Transverse colon (tissue), 4 donors: ENCODE measurements around the gene ZMIZ1. TPM values are rescaled to one million over a fixed set of nuclear protein-coding genes. Genes with fewer than 3 reads are reported as not detected.

Experiments used
- DNase-seq: peaks from one replicate; pipeline ENCODE4 v3.0.0-alpha.2; 2019
- H3K27ac ChIP-seq, 4 donors: fragments of 200-600 bp; sonication (generic); 2 replicates each; pipeline ENCODE4 v1.5.1; 2016 to 2018; ENCODE audit warnings: inconsistent platforms in 4 of 4
- H3K27me3 ChIP-seq: fragments of 200-600 bp; sonication (generic); 2 replicates; pipeline ENCODE4 v1.5.1; 2017; ENCODE audit warnings: inconsistent platforms
- H3K36me3 ChIP-seq, 4 donors: fragments of 200-600 bp; sonication (generic); 2 replicates each; pipeline ENCODE4 v1.5.1; 2017 to 2019; ENCODE audit warnings: inconsistent platforms in 4 of 4
- H3K4me1 ChIP-seq, 4 donors: fragments of 200-600 bp; sonication (generic); 2 replicates each; pipeline ENCODE4 v1.5.1; 2017 to 2020; ENCODE audit warnings: inconsistent platforms in 4 of 4
- H3K4me3 ChIP-seq, 4 donors: fragments of 200-600 bp; sonication (generic); 1 replicate in 1 of 4; 2 replicates in 3 of 4; pipeline versions ENCODE4 v1.5.1 to v1.6.1; 2017 to 2019; ENCODE audit warnings: inconsistent platforms in 4 of 4
- H3K9me3 ChIP-seq, 2 donors: fragments of 200-600 bp; sonication (generic); 2 replicates each; pipeline ENCODE4 v1.5.1; 2017 to 2019; ENCODE audit warnings: inconsistent platforms in 2 of 2
- CTCF ChIP-seq, 5 experiments: fragments of 200-600 bp in 3 of 5; fragments of 450-650 bp in 2 of 5; sonication (generic) in 3 of 5; IDR thresholded peaks; 1 replicate in 2 of 5; 2 replicates in 3 of 5; pipeline ENCODE4 v1.5.1; 2016 to 2017; ENCODE audit warnings: antibody characterized with exemption in 5 of 5, inconsistent platforms in 3 of 5, mild to moderate bottlenecking in 2 of 5, moderate library complexity in 1 of 5
- EP300 ChIP-seq: sonication (generic); formaldehyde crosslinking; IDR thresholded peaks from one replicate; pipeline ENCODE4 v1.6.1; 2017; ENCODE audit warnings: antibody characterized with exemption, low read depth
- POLR2A ChIP-seq: fragments of 450-650 bp; IDR thresholded peaks from one replicate; pipeline ENCODE4 v1.6.1; 2016; ENCODE audit warnings: antibody characterized with exemption, mild to moderate bottlenecking, moderate library complexity
- POLR2AphosphoS5 ChIP-seq, 3 donors: sonication (generic); formaldehyde crosslinking; IDR thresholded peaks; one replicate each; pipeline ENCODE4 v1.6.1; 2016; ENCODE audit warnings: antibody characterized with exemption in 3 of 3
- WGBS, 2 donors: methylation state at CpG; one replicate each; pipeline ENCODE4 v1.1.5; 2018; ENCODE audit warnings: low coverage in 1 of 2; 5-methylcytosine and 5-hydroxymethylcytosine counted together
- in situ Hi-C, 4 donors: fragments of 200-750 bp; cut with MboI; loops; one replicate each; pipeline versions ENCODE4 v1.15.0 to v1.15.1; 2017; ENCODE audit warnings: low sequenced_read_pairs in 3 of 4, low pct_ligation_motif_present in 1 of 4, low pct_unique_long_range_greater_than_20kb in 1 of 4
- intact Hi-C: fragments of 100-400 bp; cut with DNase I; formaldehyde crosslinking; loops from one replicate; pipeline ENCODE4 v1.15.1; 2023; ENCODE audit warnings: low total_unique reads
- total RNA-seq, 4 donors: library from RNA; depleted of rRNA; stranded (reverse); fragments of >200 nt; gene quantifications; one replicate each; pipeline ENCODE4 v1.1.0, GENCODE V29; 2016

Gene ZMIZ1
- total RNA-seq, 4 donors from 2014 or later, result 32.0 to 108 (median 63.0) TPM

DNA sequence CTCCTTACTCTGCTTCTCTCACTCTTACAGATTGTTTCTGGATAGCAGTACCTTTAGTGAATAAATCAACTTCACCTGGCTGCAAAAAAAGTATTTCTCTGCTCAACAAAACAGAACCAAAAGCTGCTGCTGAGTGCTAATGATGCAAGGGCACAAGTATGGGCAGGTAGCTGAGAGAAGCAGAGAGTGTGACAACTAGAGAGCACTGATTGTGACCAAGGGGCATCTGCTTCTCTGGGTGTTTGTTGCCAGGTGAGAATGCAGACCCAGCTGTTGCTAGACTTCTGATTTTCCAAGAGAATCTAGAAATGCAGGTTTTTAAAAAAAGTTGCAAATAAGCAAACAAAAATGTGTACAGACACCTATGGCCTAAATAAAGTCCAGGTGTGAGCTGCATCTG lies 253.2 kb downstream of the ZMIZ1 start:
- Histone ChIP-seq H3K9me3 (no peaks in the 10 kb centered on the region), H3K36me3 (no peaks in the 10 kb centered on the region), H3K4me3 (no peak overlapping the region), H3K4me1 (peaks cover 3 to 35% (median 10%) of the 10 kb centered on the region in 4 donors), H3K27me3 (no peaks in the 10 kb centered on the region), H3K27ac (no peak overlapping the region)
- in situ Hi-C loops, result no loop called here
- intact Hi-C loops, result no loop called here
- DNase-seq, result no peak
- TF ChIP-seq POLR2AphosphoS5 (IDR thresholded peaks at IDR 0.05) (no peak), CTCF (IDR thresholded peaks at IDR 0.05) (no peak), POLR2A (no peak), EP300 (no peak)

DNA sequence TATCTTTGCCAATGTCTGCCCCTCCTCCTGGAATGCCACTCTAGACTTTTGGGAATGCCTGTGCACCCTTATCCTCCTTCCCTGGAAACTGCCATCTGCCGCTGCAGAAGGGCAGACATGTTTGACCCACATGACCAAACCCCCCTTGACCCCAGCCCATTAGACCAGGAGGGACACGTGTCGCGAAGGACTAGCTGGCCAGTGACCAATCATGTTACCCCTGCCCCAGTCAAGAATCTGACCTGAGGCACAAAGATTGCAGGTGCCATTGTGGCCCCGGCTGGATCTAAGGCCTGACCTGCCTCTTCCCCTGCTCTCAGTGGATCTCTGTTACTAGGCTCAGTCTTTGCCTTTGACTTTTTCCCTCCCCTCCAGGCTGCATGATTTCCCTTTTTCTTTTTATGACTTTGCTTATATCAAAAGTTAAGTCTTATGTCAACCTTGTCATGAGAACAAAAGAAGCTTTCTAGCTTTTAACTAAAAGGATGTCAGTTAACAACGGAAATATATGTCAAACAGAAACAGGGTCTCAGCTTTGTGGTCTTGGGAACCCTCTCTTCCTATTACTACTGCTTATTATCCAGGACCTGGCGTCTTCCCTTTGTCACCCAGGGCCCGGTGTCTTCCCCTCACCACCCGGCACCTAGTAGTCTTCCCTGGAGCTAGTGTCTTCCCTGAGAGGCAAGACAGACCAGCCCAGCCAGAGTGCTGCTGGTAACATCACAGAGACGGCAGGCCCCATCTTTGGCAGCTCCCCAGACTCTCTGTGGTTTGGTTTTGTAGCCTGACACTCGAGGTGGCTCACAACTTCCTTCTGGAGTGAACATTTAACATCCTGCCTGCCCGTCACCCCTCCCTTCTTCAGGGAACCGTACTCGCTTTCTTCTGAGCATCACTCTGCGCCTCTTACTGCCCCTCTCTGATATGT lies 254.1 kb downstream of the ZMIZ1 start:
- WGBS, 2 donors, result 56 to 59% methylated on average over 4 to 15 of the region's 15 CpGs

GRCh38 chr10:79323602-79324001 lies 254.8 kb downstream of the ZMIZ1 start:
- in situ Hi-C loops (no loop called here), intact Hi-C loops (no loop called here)
- H3K36me3 ChIP-seq, result no peaks in the 10 kb centered on the region
- peak overlapping the region in 3 of 4 donors; percentile 26 to 32 (median 31) for H3K27ac ChIP-seq
- H3K27me3 ChIP-seq, result no peaks in the 10 kb centered on the region
- no peak for DNase-seq
- peaks cover 0 to 21% (median 2%) of the 10 kb centered on the region in 4 donors for H3K4me1 ChIP-seq
- no peaks in the 10 kb centered on the region for H3K9me3 ChIP-seq
- TF ChIP-seq POLR2A (no peak), EP300 (no peak), CTCF (IDR thresholded peaks at IDR 0.05) (no peak), POLR2AphosphoS5 (IDR thresholded peaks at IDR 0.05) (no peak)
- H3K4me3 ChIP-seq, result no peak overlapping the region
- WGBS, 2 donors, result 81% methylated on average over 1 of the region's 1 CpG; no CpG with 5 or more reads in 1 of the 2 donors

More for the DNA sequence above, 254.1 kb downstream of the ZMIZ1 start:
- H3K4me3 ChIP-seq, result no peak overlapping the region
- H3K9me3 ChIP-seq, result no peaks in the 10 kb centered on the region
- no peaks in the 10 kb centered on the region for H3K36me3 ChIP-seq
- peak; percentile 71 for DNase-seq
- in situ Hi-C loops, result no loop called here
- no peaks in the 10 kb centered on the region for H3K27me3 ChIP-seq
- no peak for TF ChIP-seq POLR2A
- no peak for TF ChIP-seq CTCF (IDR thresholded peaks at IDR 0.05)
- no peak for TF ChIP-seq POLR2AphosphoS5 (IDR thresholded peaks at IDR 0.05)
- no peak for TF ChIP-seq EP300
- intact Hi-C loops, result no loop called here
- peak overlapping the region; percentile 19 to 32 (median 28) for H3K27ac ChIP-seq
- peaks cover 0 to 27% (median 3%) of the 10 kb centered on the region in 4 donors for H3K4me1 ChIP-seq

- DNase-seq, result no peak
- H3K9me3 ChIP-seq, result no peaks in the 10 kb centered on the region
- peaks cover 0 to 21% (median 2%) of the 10 kb centered on the region in 4 donors for H3K4me1 ChIP-seq
- WGBS, 2 donors, result 85% methylated on average over 10 of the region's 10 CpGs; no CpG with 5 or more reads in 1 of the 2 donors
- H3K36me3 ChIP-seq, result no peaks in the 10 kb centered on the region
- no peak overlapping the region for H3K4me3 ChIP-seq
- in situ Hi-C loops (no loop called here), intact Hi-C loops (no loop called here)
- peak overlapping the region in 2 of 4 donors; percentile 26 to 31 for H3K27ac ChIP-seq
- no peaks in the 10 kb centered on the region for H3K27me3 ChIP-seq
- TF ChIP-seq CTCF (IDR thresholded peaks at IDR 0.05) (no peak), POLR2A (no peak), EP300 (no peak), POLR2AphosphoS5 (IDR thresholded peaks at IDR 0.05) (no peak)
Measured at GRCh38 chr10:79324032-79324695, 255.4 kb downstream of the ZMIZ1 start.
